K562 (cell line): ENCODE measurements around the gene SPATA25. TPM values are rescaled to one million over a fixed set of nuclear protein-coding genes. Genes with fewer than 3 reads are reported as not detected.
A peak's percentile ranks its signal among the peaks of the same experiment; 100 is the strongest.

Source experiments
- ATAC-seq: fragments of 200-7000 bp; cut with Tn5 transposase; 3 replicates; pipeline ENCODE4 v1.9.1; 2020; ENCODE audit warnings: moderate library complexity
- BruUV-seq: library from RNA; stranded (reverse); fragments of 400-500 nt; replicated peaks from 2 replicates; lab custom pipeline; 2021; lab: Mats Ljungman, UMichigan
- CTCF ChIA-PET: fragments of 300-600 bp; formaldehyde crosslinking; extraction: SDS; loops from one replicate; lab custom pipeline; 2021; ENCODE audit warnings: low intra/inter-chr PET ratio; lab: Yijun Ruan, JAX
- POLR2A ChIA-PET: fragments of 300-600, 350-650 bp; sonication (Branson Sonifier 250); formaldehyde crosslinking; extraction: SDS; loops from one replicate; lab custom pipeline; 2021; ENCODE audit warnings: antibody characterized with exemption, inconsistent platforms; lab: Yijun Ruan, JAX
- DNase-seq, 4 experiments: peaks; one replicate each; pipeline versions ENCODE4 v3.0.0 to v3.0.0-alpha.2; 2011 to 2018; ENCODE audit warnings: low spot score in 3 of 4, mixed read lengths in 3 of 4; ENCODE audit errors: extremely low read depth in 1 of 4
- FAIRE-seq: peaks from 2 replicates; lab custom pipeline; 2011; peaks lifted over from hg19 to GRCh38; lab: Jason Lieb, UNC
- H2AFZ ChIP-seq: 2 replicates; pipeline ENCODE4 v1.6.0; 2011; ENCODE audit warnings: low read depth, low read length, control low read depth, inconsistent platforms
- H3K27ac ChIP-seq: fragments of 200-600 bp; 3 replicates; pipeline ENCODE4 v1.8.0; 2011; ENCODE audit warnings: low read depth, mild to moderate bottlenecking, control low read depth, inconsistent platforms, low read length, moderate library complexity, mixed read lengths; ENCODE audit errors: extremely low read depth
- H3K27me3 ChIP-seq, 2 experiments: fragments of 300-600 bp in 1 of 2; 2 replicates in 1 of 2; 3 replicates in 1 of 2; pipeline versions ENCODE4 v1.6.0 to v1.8.0; 2011; ENCODE audit warnings: inconsistent platforms in 2 of 2, low read length in 2 of 2, mild to moderate bottlenecking in 1 of 2, mixed read lengths in 1 of 2, moderate library complexity in 1 of 2; ENCODE audit not compliant: control insufficient read depth in 2 of 2, insufficient read depth in 2 of 2
- H3K36me3 ChIP-seq: fragments of 300-600 bp; 3 replicates; pipeline ENCODE4 v1.8.0; 2011; ENCODE audit warnings: mild to moderate bottlenecking, low read length, inconsistent platforms; ENCODE audit not compliant: control insufficient read depth, insufficient read depth
- H3K4me1 ChIP-seq, 2 experiments: fragments of 200-600 bp in 1 of 2; replicated peaks in 1 of 2; 2 replicates in 1 of 2; 3 replicates in 1 of 2; pipeline versions ENCODE4 v1.5.1 to v1.8.0; 2011; ENCODE audit warnings: inconsistent platforms in 2 of 2, low read length in 2 of 2, mild to moderate bottlenecking in 1 of 2, mixed read lengths in 1 of 2, moderate library complexity in 1 of 2; ENCODE audit not compliant: control insufficient read depth in 2 of 2, insufficient read depth in 2 of 2
- H3K4me2 ChIP-seq: 2 replicates; pipeline ENCODE4 v1.6.1; 2011; ENCODE audit warnings: low read length, control low read depth, inconsistent platforms, mixed read lengths; ENCODE audit not compliant: insufficient read depth
- H3K4me3 ChIP-seq: fragments of 200-600 bp; sonication (generic), shearing (Covaris generic); 2 replicates; pipeline ENCODE4 v1.5.1; 2016; ENCODE audit warnings: control low read depth, inconsistent platforms
- H3K79me2 ChIP-seq: fragments of 200-600 bp; 3 replicates; pipeline ENCODE4 v1.8.0; 2011; ENCODE audit warnings: low read length, inconsistent platforms; ENCODE audit not compliant: control insufficient read depth, insufficient read depth
- H3K9ac ChIP-seq, 2 experiments: 2 replicates each; pipeline versions ENCODE4 v1.6.0 to v1.6.1; 2011; ENCODE audit warnings: low read depth in 2 of 2, low read length in 2 of 2, control low read depth in 1 of 2, inconsistent platforms in 1 of 2, mild to moderate bottlenecking in 1 of 2, mixed read lengths in 1 of 2; ENCODE audit not compliant: insufficient read depth in 1 of 2
- H3K9me1 ChIP-seq: one replicate; pipeline ENCODE4 v1.6.0; 2011; ENCODE audit warnings: inconsistent platforms, mild to moderate bottlenecking, low read length, moderate library complexity; ENCODE audit not compliant: control insufficient read depth, insufficient read depth
- H3K9me3 ChIP-seq: replicated peaks from 2 replicates; pipeline ENCODE4 v1.5.1; 2011; ENCODE audit warnings: low read depth, low read length, inconsistent platforms; ENCODE audit not compliant: control insufficient read depth, insufficient read depth
- H4K20me1 ChIP-seq: replicated peaks from 2 replicates; pipeline ENCODE4 v1.6.1; 2011; ENCODE audit warnings: low read length, inconsistent platforms, mixed read lengths; ENCODE audit not compliant: control insufficient read depth, insufficient read depth
- AFF4 ChIP-seq: sonication (generic); formaldehyde crosslinking; IDR thresholded peaks from 2 replicates; pipeline ENCODE4 v1.8.0; 2023; ENCODE audit warnings: mild to moderate bottlenecking, missing genetic modification reagents
- FOXP4 ChIP-seq: sonication (generic); formaldehyde crosslinking; IDR thresholded peaks from 2 replicates; pipeline ENCODE4 v1.8.0; 2022; ENCODE audit warnings: mild to moderate bottlenecking, missing genetic modification reagents, borderline replicate concordance
- HINFP ChIP-seq: fragments of 450-650 bp; conservative IDR thresholded peaks from 2 replicates; pipeline ENCODE4 v1.6.1; 2016; ENCODE audit warnings: missing genetic modification characterization, low read depth, mild to moderate bottlenecking, control low read depth, missing compliant biosample characterization
- MAFK ChIP-seq: IDR thresholded peaks from 2 replicates; pipeline ENCODE4 v1.6.1; 2011; ENCODE audit warnings: low read length, improper control_type of control experiment
- PCBP1 ChIP-seq: fragments of 200-400 bp; formaldehyde crosslinking; IDR thresholded peaks from 2 replicates; pipeline ENCODE4 v1.6.1; 2018; ENCODE audit warnings: mild to moderate bottlenecking, low read depth, low read length; ENCODE audit not compliant: poor library complexity, severe bottlenecking
- RAD21 ChIP-seq, 2 experiments: fragments of 250-450 bp in 1 of 2; fragments of 450-650 bp in 1 of 2; sonication (Bioruptor Pico) in 1 of 2; formaldehyde crosslinking in 1 of 2; IDR thresholded peaks in 1 of 2; conservative IDR thresholded peaks in 1 of 2; 2 replicates each; pipeline versions ENCODE4 v1.4.0 to v1.8.0; 2020 to 2022; ENCODE audit warnings: mild to moderate bottlenecking in 2 of 2, moderate library complexity in 1 of 2
- RBM14 ChIP-seq: fragments of 200-400 bp; formaldehyde crosslinking; IDR thresholded peaks from 2 replicates; pipeline ENCODE4 v1.6.1; 2018; ENCODE audit warnings: low read depth, mild to moderate bottlenecking, low read length, moderate library complexity, borderline replicate concordance; ENCODE audit not compliant: insufficient read depth
- RBM34 ChIP-seq: fragments of 200-400 bp; formaldehyde crosslinking; IDR thresholded peaks from 2 replicates; pipeline ENCODE4 v1.6.1; 2018; ENCODE audit warnings: low read length, borderline replicate concordance; ENCODE audit not compliant: insufficient read depth
- STAT6 ChIP-seq: sonication (generic); formaldehyde crosslinking; IDR thresholded peaks from 2 replicates; pipeline ENCODE4 v1.8.1; 2023; ENCODE audit warnings: mild to moderate bottlenecking, missing genetic modification reagents
- WGBS: fragments of 100-300 bp; shearing (Covaris generic); methylation state at CpG from one replicate; pipeline ENCODE4 v1.1.6; 2016; ENCODE audit warnings: low coverage, mixed read lengths; ENCODE audit not compliant: insufficient coverage; ENCODE audit errors: missing lambda C conversion rate; 5-methylcytosine and 5-hydroxymethylcytosine counted together
- in situ Hi-C: fragments of 300-500 bp; cut with MboI; formaldehyde crosslinking; loops from 4 replicates; pipeline ENCODE4 v1.15.0; 2018; ENCODE audit warnings: inconsistent platforms, mixed read lengths
- intact Hi-C: fragments of 100-400 bp; cut with micrococcal nuclease; formaldehyde crosslinking; loops from 2 replicates; pipeline ENCODE4 v1.14.2; 2022
- polyA plus RNA-seq, 8 experiments: library from polyadenylated mRNA; depleted of rRNA in 4 of 8; stranded (reverse) in 5 of 8; unstranded in 3 of 8; fragments of >200 nt; fragmentation: Nextera tagmentation in 2 of 8; fragmentation: Illumina TruSeq in 1 of 8; extraction: Ambion mirVana in 2 of 8; extraction: Trizol in 1 of 8; gene quantifications; 2 replicates each; pipeline versions ENCODE4 v1.2.1 to v1.2.3, GENCODE V29; 2011 to 2014; ENCODE audit warnings: inconsistent platforms in 1 of 8, missing spikeins in 1 of 8
- total RNA-seq, 7 experiments: library from RNA; depleted of rRNA in 6 of 7; stranded (reverse); fragments of >200 nt in 6 of 7; fragmentation: Illumina TruSeq in 2 of 7; extraction: Trizol in 2 of 7; gene quantifications; 2 replicates each; pipeline versions ENCODE4 v1.2.1 to v1.2.3, GENCODE V29; 2011 to 2021; ENCODE audit warnings: low replicate concordance in 1 of 7

SPATA25 gene
- total and polyA plus RNA-seq, 9 of the 15 experiments (the other 6 are each of a cell fraction or from before 2014, with no cell fraction given) = 0.21 to 0.95 (median 0.53) TPM; not detected in 3

GRCh38 chr20:45874576-45874975 lies 12.8 kb downstream of the SPATA25 start:
- Histone ChIP-seq H3K79me2 (no peaks in the 10 kb centered on the region), H4K20me1 (no peaks in the 10 kb centered on the region), H2AFZ (peak overlapping the region; percentile 3; the same call in 1 of the 2 replicates), H3K4me1 (peaks cover 22 to 24% of the 10 kb centered on the region in 2 experiments), H3K9ac (no peak overlapping the region), H3K4me2 (no peak overlapping the region), H3K27me3 (no peaks in the 10 kb centered on the region), H3K9me3 (no peaks in the 10 kb centered on the region), H3K9me1 (no peaks in the 10 kb centered on the region), H3K27ac (no peak overlapping the region), H3K36me3 (no peaks in the 10 kb centered on the region; the same call in 1 of the 3 replicates), H3K4me3 (no peak overlapping the region)
- FAIRE-seq (peak; percentile 54), DNase-seq (no peak), ATAC-seq (no peak)
- intact Hi-C loops (no loop called here), in situ Hi-C loops (no loop called here)
- BruUV-seq = no TSS peak
- CTCF ChIA-PET = no interaction called here
- WGBS = 30% methylated on average over 4 of the region's 4 CpGs
- POLR2A ChIA-PET = interaction anchor here (0.6 to 1.8 kb wide), 5 partner anchors 10 to 60 kb away, joined by 3 to 7 read pairs (median 4); partner anchors contain the start of gene PCIF1
- TF ChIP-seq RBM34 (no peak), MAFK (no peak), PCBP1 (no peak), RBM14 (no peak), STAT6 (CRISPR knock-in tag) (no peak), RAD21 (CRISPR knock-in tag; conservative IDR thresholded peaks at IDR 0.05 in 1 of 2, IDR thresholded peaks at IDR 0.05 in 1 of 2) (no peak), AFF4 (CRISPR knock-in tag) (no peak), FOXP4 (CRISPR knock-in tag) (no peak), HINFP (tag) (no peak)
